Measurements from ENCODE around the gene LRP4.

DNA sequence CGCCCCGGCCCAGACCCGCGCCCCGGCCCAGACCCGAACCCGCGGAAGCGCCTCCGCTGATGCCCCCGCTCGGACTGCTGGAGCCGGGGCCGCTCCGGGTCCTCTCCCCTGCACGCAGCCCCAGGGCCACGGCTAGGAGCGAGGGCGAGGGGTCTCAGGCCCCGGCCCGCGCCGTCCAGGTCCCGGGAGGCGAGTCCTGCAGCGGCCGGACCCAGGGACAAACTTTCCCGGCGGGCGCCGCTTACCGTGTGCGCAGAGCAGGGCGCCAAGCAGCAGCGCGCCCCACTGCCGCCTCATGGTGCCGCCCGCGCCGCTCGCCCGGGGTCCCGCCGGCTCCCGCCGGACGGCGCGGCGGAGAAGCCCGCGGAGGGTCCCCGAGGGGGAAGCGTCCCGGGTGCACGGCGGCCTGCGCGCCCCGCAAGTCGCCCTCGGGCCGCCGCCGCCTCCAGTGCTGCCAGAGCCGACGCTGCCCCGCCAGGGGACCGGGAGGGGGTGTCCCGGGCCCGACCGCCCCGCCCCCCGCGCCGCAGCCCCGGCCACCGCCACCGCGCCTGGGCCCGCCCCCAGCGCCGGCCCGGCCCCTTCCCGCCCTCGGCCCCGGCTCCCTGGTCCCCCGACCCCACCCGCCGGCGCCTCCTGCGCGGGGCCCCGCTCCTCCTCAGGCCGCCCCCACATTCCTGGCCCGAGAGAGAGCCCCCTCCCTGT, at the start of gene LRP4:
- TF ChIP-seq, protein P1, sequence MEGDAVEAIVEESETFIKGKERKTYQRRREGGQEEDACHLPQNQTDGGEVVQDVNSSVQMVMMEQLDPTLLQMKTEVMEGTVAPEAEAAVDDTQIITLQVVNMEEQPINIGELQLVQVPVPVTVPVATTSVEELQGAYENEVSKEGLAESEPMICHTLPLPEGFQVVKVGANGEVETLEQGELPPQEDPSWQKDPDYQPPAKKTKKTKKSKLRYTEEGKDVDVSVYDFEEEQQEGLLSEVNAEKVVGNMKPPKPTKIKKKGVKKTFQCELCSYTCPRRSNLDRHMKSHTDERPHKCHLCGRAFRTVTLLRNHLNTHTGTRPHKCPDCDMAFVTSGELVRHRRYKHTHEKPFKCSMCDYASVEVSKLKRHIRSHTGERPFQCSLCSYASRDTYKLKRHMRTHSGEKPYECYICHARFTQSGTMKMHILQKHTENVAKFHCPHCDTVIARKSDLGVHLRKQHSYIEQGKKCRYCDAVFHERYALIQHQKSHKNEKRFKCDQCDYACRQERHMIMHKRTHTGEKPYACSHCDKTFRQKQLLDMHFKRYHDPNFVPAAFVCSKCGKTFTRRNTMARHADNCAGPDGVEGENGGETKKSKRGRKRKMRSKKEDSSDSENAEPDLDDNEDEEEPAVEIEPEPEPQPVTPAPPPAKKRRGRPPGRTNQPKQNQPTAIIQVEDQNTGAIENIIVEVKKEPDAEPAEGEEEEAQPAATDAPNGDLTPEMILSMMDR (IDR thresholded peaks at IDR 0.05): no peak
- peak in 1 of 2 donors; percentile 8 for TF ChIP-seq POLR2A (IDR thresholded peaks at IDR 0.05)
- TF ChIP-seq POLR2AphosphoS5 (IDR thresholded peaks at IDR 0.05; ENCODE audit: insufficient read depth in 1 of 2, low read depth in 1 of 2): no peak

Measured in vagina (tissue), 2 donors.